ENCODE measurements around the gene IRF9. TPM values are rescaled to one million over a fixed set of nuclear protein-coding genes. Genes with fewer than 3 reads are reported as not detected.
A peak's percentile ranks its signal among the peaks of the same experiment; 100 is the strongest.

Gene IRF9
- total and polyA plus RNA-seq, 2 of the 13 experiments (the other 11 are each of a cell fraction or from before 2014, with no cell fraction given): 14.9 to 49.7 TPM

- TF ChIP-seq AFF4 (CRISPR knock-in tag; IDR thresholded peaks at IDR 0.05): no peak
- TF ChIP-seq MLLT10 (CRISPR knock-in tag; IDR thresholded peaks at IDR 0.05): no peak
- TF ChIP-seq ZKSCAN5 (CRISPR knock-in tag; IDR thresholded peaks at IDR 0.05): no peak
- no peak for TF ChIP-seq ZBTB20 (CRISPR knock-in tag; IDR thresholded peaks at IDR 0.05; ENCODE audit: borderline replicate concordance, low read depth)
- TF ChIP-seq, protein P1, sequence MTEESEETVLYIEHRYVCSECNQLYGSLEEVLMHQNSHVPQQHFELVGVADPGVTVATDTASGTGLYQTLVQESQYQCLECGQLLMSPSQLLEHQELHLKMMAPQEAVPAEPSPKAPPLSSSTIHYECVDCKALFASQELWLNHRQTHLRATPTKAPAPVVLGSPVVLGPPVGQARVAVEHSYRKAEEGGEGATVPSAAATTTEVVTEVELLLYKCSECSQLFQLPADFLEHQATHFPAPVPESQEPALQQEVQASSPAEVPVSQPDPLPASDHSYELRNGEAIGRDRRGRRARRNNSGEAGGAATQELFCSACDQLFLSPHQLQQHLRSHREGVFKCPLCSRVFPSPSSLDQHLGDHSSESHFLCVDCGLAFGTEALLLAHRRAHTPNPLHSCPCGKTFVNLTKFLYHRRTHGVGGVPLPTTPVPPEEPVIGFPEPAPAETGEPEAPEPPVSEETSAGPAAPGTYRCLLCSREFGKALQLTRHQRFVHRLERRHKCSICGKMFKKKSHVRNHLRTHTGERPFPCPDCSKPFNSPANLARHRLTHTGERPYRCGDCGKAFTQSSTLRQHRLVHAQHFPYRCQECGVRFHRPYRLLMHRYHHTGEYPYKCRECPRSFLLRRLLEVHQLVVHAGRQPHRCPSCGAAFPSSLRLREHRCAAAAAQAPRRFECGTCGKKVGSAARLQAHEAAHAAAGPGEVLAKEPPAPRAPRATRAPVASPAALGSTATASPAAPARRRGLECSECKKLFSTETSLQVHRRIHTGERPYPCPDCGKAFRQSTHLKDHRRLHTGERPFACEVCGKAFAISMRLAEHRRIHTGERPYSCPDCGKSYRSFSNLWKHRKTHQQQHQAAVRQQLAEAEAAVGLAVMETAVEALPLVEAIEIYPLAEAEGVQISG (CRISPR knock-in tag; IDR thresholded peaks at IDR 0.05): no peak
- no peak for TF ChIP-seq ARID2 (CRISPR knock-in tag; IDR thresholded peaks at IDR 0.05; ENCODE audit: borderline replicate concordance)
- TF ChIP-seq PHF21A (CRISPR knock-in tag; IDR thresholded peaks at IDR 0.05): no peak
- 0 out of 2 replicates have a peak, but pooled peaks have one; percentile 30 for TF ChIP-seq TERF1 (CRISPR knock-in tag; IDR thresholded peaks at IDR 0.05)
- no peak for TF ChIP-seq LBX2 (CRISPR knock-in tag; IDR thresholded peaks at IDR 0.05; ENCODE audit: borderline replicate concordance)
- peak; percentile 73; the same call in 1 of the 2 replicates for TF ChIP-seq ZNF253 (CRISPR knock-in tag; IDR thresholded peaks at IDR 0.05; ENCODE audit: borderline replicate concordance)
- TF ChIP-seq KLF16 (CRISPR knock-in tag; IDR thresholded peaks at IDR 0.05): 0 out of 4 replicates have a peak, but pooled peaks of 1 of the 2 experiments have one; percentile 68
- TF ChIP-seq ZNF772 (CRISPR knock-in tag; IDR thresholded peaks at IDR 0.05): no peak
- no peak for TF ChIP-seq KDM5A (IDR thresholded peaks at IDR 0.05; ENCODE audit: borderline replicate concordance, low read length)
- TF ChIP-seq, protein P2, sequence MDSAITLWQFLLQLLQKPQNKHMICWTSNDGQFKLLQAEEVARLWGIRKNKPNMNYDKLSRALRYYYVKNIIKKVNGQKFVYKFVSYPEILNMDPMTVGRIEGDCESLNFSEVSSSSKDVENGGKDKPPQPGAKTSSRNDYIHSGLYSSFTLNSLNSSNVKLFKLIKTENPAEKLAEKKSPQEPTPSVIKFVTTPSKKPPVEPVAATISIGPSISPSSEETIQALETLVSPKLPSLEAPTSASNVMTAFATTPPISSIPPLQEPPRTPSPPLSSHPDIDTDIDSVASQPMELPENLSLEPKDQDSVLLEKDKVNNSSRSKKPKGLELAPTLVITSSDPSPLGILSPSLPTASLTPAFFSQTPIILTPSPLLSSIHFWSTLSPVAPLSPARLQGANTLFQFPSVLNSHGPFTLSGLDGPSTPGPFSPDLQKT (CRISPR knock-in tag; IDR thresholded peaks at IDR 0.05; ENCODE audit: borderline replicate concordance): no peak
- no peak for TF ChIP-seq ARNT2 (CRISPR knock-in tag; IDR thresholded peaks at IDR 0.05; ENCODE audit: low read depth)
- no peak for TF ChIP-seq ZNF749 (CRISPR knock-in tag; IDR thresholded peaks at IDR 0.05; ENCODE audit: borderline replicate concordance)
- TF ChIP-seq, protein P3, sequence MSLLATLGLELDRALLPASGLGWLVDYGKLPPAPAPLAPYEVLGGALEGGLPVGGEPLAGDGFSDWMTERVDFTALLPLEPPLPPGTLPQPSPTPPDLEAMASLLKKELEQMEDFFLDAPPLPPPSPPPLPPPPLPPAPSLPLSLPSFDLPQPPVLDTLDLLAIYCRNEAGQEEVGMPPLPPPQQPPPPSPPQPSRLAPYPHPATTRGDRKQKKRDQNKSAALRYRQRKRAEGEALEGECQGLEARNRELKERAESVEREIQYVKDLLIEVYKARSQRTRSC (CRISPR knock-in tag; IDR thresholded peaks at IDR 0.05; ENCODE audit: low read depth): no peak
- no peak for TF ChIP-seq ZBTB42 (CRISPR knock-in tag; IDR thresholded peaks at IDR 0.05)
These were observed 25.9 kb downstream of the IRF9 start (continued) for GRCh38 chr14:24186831-24187538.

Measured in HepG2 (cell line).